HK-2 (cell line): ENCODE measurements around the gene HPCAL1.
"Not testable (repeated sequence)": the region's sequence is repeated elsewhere in the genome, so short reads cannot be mapped to it uniquely, and the experiment has no call there.

Source experiments
- DNase-seq: peaks from one replicate; pipeline ENCODE4 v3.0.0-alpha.2; 2018; ENCODE audit not compliant: unreplicated experiment

HPCAL1 gene

GRCh38 chr2:10302479-10303180 is at the start of gene HPCAL1:
Gene HPCAL1 (plus strand): TSS chr2:10302904. CDS start chr2:10419758, 116,854 bp downstream.
- DNase-seq: peak; percentile 88

GRCh38 chr2:10253596-10254372 is 48.9 kb upstream of the HPCAL1 start:
- no peak for DNase-seq

GRCh38 chr2:10254373-10255188 is 48.1 kb upstream of the HPCAL1 start:
- peak; percentile 48 for DNase-seq

- DNase-seq: no peak
These were observed 47.3 kb upstream of the HPCAL1 start for GRCh38 chr2:10255189-10256030.

- no peak for DNase-seq
These were observed 46.6 kb upstream of the HPCAL1 start for GRCh38 chr2:10256031-10256514.

GRCh38 chr2:10256515-10257031 is 46.1 kb upstream of the HPCAL1 start:
- no peak for DNase-seq

GRCh38 chr2:10257036-10257435 is 45.7 kb upstream of the HPCAL1 start:
- no peak for DNase-seq

GRCh38 chr2:10257500-10258147 is 45.1 kb upstream of the HPCAL1 start:
- no peak for DNase-seq

- no peak for DNase-seq
These were observed 44.4 kb upstream of the HPCAL1 start for GRCh38 chr2:10258326-10258725.

GRCh38 chr2:10258726-10259125 is 44.0 kb upstream of the HPCAL1 start:
- no peak for DNase-seq

GRCh38 chr2:10260130-10260529 is 42.6 kb upstream of the HPCAL1 start:
- DNase-seq: no peak

- not testable (repeated sequence) for DNase-seq
These were observed 39.2 kb upstream of the HPCAL1 start for GRCh38 chr2:10263526-10263925.

- no peak for DNase-seq
These were observed 38.0 kb upstream of the HPCAL1 start for GRCh38 chr2:10264506-10265328.

GRCh38 chr2:10265329-10266132 is 37.2 kb upstream of the HPCAL1 start:
- no peak for DNase-seq

- DNase-seq: no peak
These were observed 36.5 kb upstream of the HPCAL1 start for GRCh38 chr2:10266133-10266620.

GRCh38 chr2:10267036-10267435 is 35.7 kb upstream of the HPCAL1 start:
- DNase-seq: no peak

- no peak for DNase-seq
These were observed 34.9 kb upstream of the HPCAL1 start for GRCh38 chr2:10267551-10268465.
